Stomach (tissue), 9 donors: Measurements from ENCODE around the gene GRHL1. TPM values are rescaled to one million over a fixed set of nuclear protein-coding genes. Genes with fewer than 3 reads are reported as not detected.

Experiments used
- DNase-seq, 2 donors: peaks; one replicate each; pipeline versions ENCODE4 v3.0.0 to v3.0.0-alpha.2; 2013 to 2019
- H3K27ac ChIP-seq, 5 donors: fragments of 200-600 bp in 4 of 5; sonication (generic) in 4 of 5; one replicate each; pipeline ENCODE4 v1.5.1; 2013 to 2019; ENCODE audit warnings: mild to moderate bottlenecking in 1 of 5, moderate library complexity in 1 of 5
- H3K27me3 ChIP-seq, 3 donors: fragments of 200-600 bp; sonication (generic); one replicate each; pipeline ENCODE4 v1.5.1; 2017 to 2019; ENCODE audit warnings: mixed run types in 1 of 3
- H3K36me3 ChIP-seq, 4 donors: fragments of 200-600 bp; sonication (generic); 1 replicate in 3 of 4; 2 replicates in 1 of 4; pipeline ENCODE4 v1.5.1; 2016 to 2019
- H3K4me1 ChIP-seq, 4 donors: fragments of 200-600 bp; sonication (generic); one replicate each; pipeline ENCODE4 v1.5.1; 2016 to 2019
- H3K4me3 ChIP-seq, 4 donors: fragments of 200-600 bp; sonication (generic) in 3 of 4; one replicate each; pipeline ENCODE4 v1.5.1; 2016 to 2019; ENCODE audit warnings: mild to moderate bottlenecking in 1 of 4
- H3K9me3 ChIP-seq, 4 donors: fragments of 200-600 bp; sonication (generic); one replicate each; pipeline ENCODE4 v1.5.1; 2016 to 2019
- CTCF ChIP-seq, 7 experiments: fragments of 450-650 bp in 4 of 7; fragments of 200-600 bp in 3 of 7; sonication (generic) in 3 of 7; IDR thresholded peaks; one replicate each; pipeline ENCODE4 v1.5.1; 2016 to 2019; ENCODE audit warnings: antibody characterized with exemption in 7 of 7, control low read depth in 2 of 7, mild to moderate bottlenecking in 1 of 7
- EP300 ChIP-seq: sonication (generic); formaldehyde crosslinking; IDR thresholded peaks from one replicate; pipeline ENCODE4 v1.6.1; 2017; ENCODE audit warnings: antibody characterized with exemption
- POLR2A ChIP-seq, 4 donors: fragments of 450-650 bp; IDR thresholded peaks; one replicate each; pipeline ENCODE4 v1.6.1; 2016; ENCODE audit warnings: antibody characterized with exemption in 4 of 4, control low read depth in 2 of 4, mild to moderate bottlenecking in 1 of 4, moderate library complexity in 1 of 4
- POLR2AphosphoS5 ChIP-seq, 3 donors: sonication (generic); formaldehyde crosslinking; IDR thresholded peaks; one replicate each; pipeline ENCODE4 v1.6.1; 2016; ENCODE audit warnings: antibody characterized with exemption in 3 of 3
- WGBS, 5 donors: extraction: QIAGEN DNeasy Blood & Tissue Kit in 3 of 5; methylation state at CpG; one replicate each; pipeline versions ENCODE4 v1.1.5 to v1.1.7; 2013 to 2018; 5-methylcytosine and 5-hydroxymethylcytosine counted together
- intact Hi-C: fragments of 100-400 bp; cut with DNase I; formaldehyde crosslinking; loops from one replicate; pipeline ENCODE4 v1.15.1; 2023; ENCODE audit warnings: low total_unique reads
- polyA plus RNA-seq, 3 donors: library from polyadenylated mRNA; stranded (reverse); fragments of 200-250 nt; gene quantifications; one replicate each; pipeline ENCODE4 v1.2.3, GENCODE V29; 2013
- total RNA-seq, 5 donors: library from RNA; depleted of rRNA; stranded (reverse); fragments of >200 nt; gene quantifications; one replicate each; pipeline versions ENCODE4 v1.1.0 to v1.2.3, GENCODE V29; 2014 to 2016
- donor health status: healthy with polysubstance abuse.
- donor health status: Bipolar disorder and iron deficiency.
- donor health status: healthy.

The GRHL1 gene
- total and polyA plus RNA-seq, 8 donors, result 0.89 to 16.5 (median 3.8) TPM

- Histone ChIP-seq H3K27me3 (no peaks in the 10 kb centered on the region), H3K4me1 (peaks cover under 1 to 47% (median 23%) of the 10 kb centered on the region in 4 donors), H3K9me3 (no peaks in the 10 kb centered on the region), H3K27ac (peak overlapping the region in 3 of 5 donors; percentile 16 to 49 (median 25)), H3K4me3 (no peak overlapping the region), H3K36me3 (peaks cover 0 to 3% (median under 1%) of the 10 kb centered on the region in 4 donors)
- DNase-seq, result peak in 1 of 2 donors; percentile 48
- WGBS, 5 donors, result 74 to 85% (median 81%) methylated on average over 12 of the region's 12 CpGs
- intact Hi-C loops, result no loop called here
- TF ChIP-seq POLR2AphosphoS5 (IDR thresholded peaks at IDR 0.05) (no peak), EP300 (no peak), POLR2A (IDR thresholded peaks at IDR 0.05) (no peak), CTCF (IDR thresholded peaks at IDR 0.05) (no peak)
Measured at GRCh38 chr2:9970200-9971044, 18.9 kb downstream of the GRHL1 start.

- Histone ChIP-seq H3K27ac (peak overlapping the region in 2 of 5 donors; percentile 25 to 49), H3K4me1 (peaks cover 4 to 55% (median 31%) of the 10 kb centered on the region in 4 donors), H3K36me3 (no peaks in the 10 kb centered on the region), H3K4me3 (no peak overlapping the region), H3K9me3 (no peaks in the 10 kb centered on the region), H3K27me3 (no peaks in the 10 kb centered on the region)
- WGBS, 5 donors, result 72 to 84% (median 80%) methylated on average over 9 of the region's 9 CpGs
- intact Hi-C loops, result no loop called here
- DNase-seq, result no peak
- TF ChIP-seq POLR2A (IDR thresholded peaks at IDR 0.05) (no peak), POLR2AphosphoS5 (IDR thresholded peaks at IDR 0.05) (no peak), CTCF (IDR thresholded peaks at IDR 0.05) (no peak), EP300 (no peak)
Measured at GRCh38 chr2:9971105-9971818, 19.8 kb downstream of the GRHL1 start.

- Histone ChIP-seq H3K4me1 (peaks cover 4 to 59% (median 35%) of the 10 kb centered on the region in 4 donors), H3K27ac (peak overlapping the region in 2 of 5 donors; percentile 4 to 49)
- 90 to 96% (median 94%) methylated on average over 6 of the region's 6 CpGs for WGBS, 5 donors
Measured at GRCh38 chr2:9971890-9972289, 20.4 kb downstream of the GRHL1 start.

More at GRCh38 chr2:9971890-9972289, 20.4 kb downstream of the GRHL1 start:
- TF ChIP-seq CTCF (IDR thresholded peaks at IDR 0.05) (no peak), EP300 (no peak), POLR2A (IDR thresholded peaks at IDR 0.05) (no peak), POLR2AphosphoS5 (IDR thresholded peaks at IDR 0.05) (no peak)
- H3K27me3 ChIP-seq, result no peaks in the 10 kb centered on the region
- no peaks in the 10 kb centered on the region for H3K36me3 ChIP-seq
- H3K9me3 ChIP-seq, result no peaks in the 10 kb centered on the region
- H3K4me3 ChIP-seq, result no peak overlapping the region
- intact Hi-C loops, result no loop called here
- DNase-seq, result no peak
